Colon (tissue), 2 donors: ENCODE data around the gene IFNL2.
"Not testable (repeated sequence)": the region's sequence is repeated elsewhere in the genome, so short reads cannot be mapped to it uniquely, and the experiment has no call there.

Experiments used
- FAIRE-seq: peaks from 2 replicates; lab custom pipeline; 2012; peaks lifted over from hg19 to GRCh38; lab: Jason Lieb, UNC
- donor health status: control.
- donor health status: control.

Gene IFNL2

GRCh38 chr19:39297931-39298634 lies 29.9 kb downstream of the IFNL2 start:
- no peak for FAIRE-seq

- FAIRE-seq: no peak
Measured at GRCh38 chr19:39299404-39299803, 31.2 kb downstream of the IFNL2 start.

- FAIRE-seq: no peak
Measured at GRCh38 chr19:39299832-39300231, 31.6 kb downstream of the IFNL2 start.

- FAIRE-seq: no peak
Measured at GRCh38 chr19:39301021-39301420, 32.8 kb downstream of the IFNL2 start.

- no peak for FAIRE-seq
Measured at GRCh38 chr19:39301562-39301961, 33.4 kb downstream of the IFNL2 start.

- no peak for FAIRE-seq
Measured at GRCh38 chr19:39303373-39304184, 35.4 kb downstream of the IFNL2 start.

- no peak for FAIRE-seq
Measured at GRCh38 chr19:39304185-39304513, 36.0 kb downstream of the IFNL2 start.

- no peak for FAIRE-seq
Measured at GRCh38 chr19:39304701-39305571, 36.7 kb downstream of the IFNL2 start.

- no peak for FAIRE-seq
Measured at GRCh38 chr19:39306075-39306474, 37.9 kb downstream of the IFNL2 start.

- no peak for FAIRE-seq
Measured at GRCh38 chr19:39307046-39307821, 39.0 kb downstream of the IFNL2 start.

- no peak for FAIRE-seq
Measured at GRCh38 chr19:39307822-39308530, 39.8 kb downstream of the IFNL2 start.

GRCh38 chr19:39308531-39309304 lies 40.5 kb downstream of the IFNL2 start:
- FAIRE-seq: no peak

GRCh38 chr19:39309305-39309670 lies 41.1 kb downstream of the IFNL2 start:
- not testable (repeated sequence) for FAIRE-seq

- FAIRE-seq: no peak
Measured at GRCh38 chr19:39310558-39311311, 42.5 kb downstream of the IFNL2 start.

- no peak for FAIRE-seq
Measured at GRCh38 chr19:39314016-39314728, 46.0 kb downstream of the IFNL2 start.

GRCh38 chr19:39315933-39316332 lies 47.7 kb downstream of the IFNL2 start:
- no peak for FAIRE-seq

GRCh38 chr19:39316627-39317321 lies 48.6 kb downstream of the IFNL2 start:
- FAIRE-seq: no peak

- FAIRE-seq: no peak
Measured at GRCh38 chr19:39317476-39317875, 49.3 kb downstream of the IFNL2 start.

GRCh38 chr19:39318071-39318470 lies 49.9 kb downstream of the IFNL2 start:
- no peak for FAIRE-seq
